ENCODE measurements around the gene KCNAB1. TPM values are rescaled to one million over a fixed set of nuclear protein-coding genes. Genes with fewer than 3 reads are reported as not detected.
"Not testable (repeated sequence)": the region's sequence is repeated elsewhere in the genome, so short reads cannot be mapped to it uniquely, and the experiment has no call there.

KCNAB1 gene
- polyA plus RNA-seq, 4 donors: 2.9 to 10.9 (median 4.1) TPM

DNA sequence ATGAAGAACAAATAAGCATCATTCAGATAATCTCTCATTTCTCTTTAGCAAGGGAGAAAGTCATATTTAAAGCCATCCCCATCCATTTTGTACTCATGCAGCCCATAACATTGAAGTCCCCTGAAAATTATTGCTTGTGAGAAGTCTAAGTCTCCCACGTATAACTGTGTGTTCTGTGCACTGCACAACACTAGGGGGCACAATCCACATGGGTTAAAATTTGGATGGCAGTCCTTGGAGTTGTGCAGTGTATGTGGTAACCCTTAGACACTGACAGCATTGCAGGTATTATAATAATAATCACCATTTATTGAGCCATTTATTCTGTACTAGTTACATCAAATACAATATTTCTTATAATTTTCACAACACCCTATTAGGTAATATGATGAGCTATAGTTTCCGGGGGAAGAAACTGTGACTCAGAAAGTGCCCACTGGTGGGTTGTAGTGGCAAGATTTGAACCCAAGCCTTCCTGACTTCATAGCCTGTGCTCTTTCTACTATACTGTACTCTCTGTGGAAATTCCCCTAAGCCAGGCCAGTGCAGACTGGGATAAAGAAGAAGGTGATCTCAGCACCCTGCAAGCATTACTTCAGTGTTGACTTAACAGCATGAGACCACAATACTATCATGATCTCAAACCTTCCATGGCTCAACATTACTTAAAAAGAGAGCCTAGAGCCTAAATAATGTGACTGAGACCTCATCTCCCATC is 15.7 kb downstream of the KCNAB1 start:
- DNase-seq (ENCODE audit: low read depth in 4 of 4, low spot score in 3 of 4): no peak

DNA sequence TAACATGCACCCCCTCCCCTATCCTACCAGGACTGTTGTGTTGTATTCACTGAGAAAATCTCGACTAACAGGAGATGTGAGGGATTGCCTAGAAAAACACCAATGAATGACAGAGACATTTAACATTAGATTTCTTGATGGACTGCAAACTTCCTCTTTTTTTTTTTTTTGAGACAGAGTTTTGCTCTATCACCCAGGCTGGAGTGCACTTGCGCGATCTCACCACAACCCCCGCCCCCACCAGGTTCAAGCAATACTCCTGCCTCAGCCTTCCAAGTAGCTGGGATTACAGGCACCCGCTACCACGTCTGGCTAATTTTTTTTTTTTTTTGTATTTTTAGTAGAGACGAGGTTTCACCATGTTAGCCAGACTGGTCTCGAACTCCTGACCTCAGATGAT is 17.0 kb downstream of the KCNAB1 start:
- DNase-seq (ENCODE audit: low read depth in 4 of 4, low spot score in 3 of 4): not testable (repeated sequence)

DNA sequence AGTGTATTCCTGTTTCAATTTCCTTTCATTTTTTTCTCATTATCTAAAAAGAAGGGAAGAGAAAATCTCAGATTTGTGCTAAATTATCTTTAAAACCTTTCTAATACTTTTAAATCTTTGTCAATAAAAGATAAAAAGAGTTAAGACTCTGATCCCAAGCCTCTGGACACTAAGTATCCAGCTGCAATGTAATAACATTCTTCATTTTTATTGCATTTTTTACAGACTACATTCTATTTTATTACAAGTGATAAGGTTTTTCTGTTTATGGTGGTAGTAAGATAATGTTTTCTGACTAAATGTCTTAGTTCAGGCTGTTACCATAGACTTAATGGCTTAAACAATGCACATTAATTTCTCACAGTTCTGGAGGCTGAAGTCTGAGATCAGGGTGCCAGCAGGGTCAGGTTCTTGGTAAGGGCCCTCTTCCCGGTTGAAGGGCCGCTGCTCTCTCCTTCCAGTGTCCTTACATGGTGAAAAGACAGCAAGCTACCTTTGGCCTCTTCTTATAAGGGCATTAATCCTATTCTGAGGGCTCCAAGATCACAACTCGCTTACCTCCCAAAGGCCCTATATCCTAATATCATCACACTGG is 19.7 kb downstream of the KCNAB1 start:
- no peak for DNase-seq (ENCODE audit: low read depth in 4 of 4, low spot score in 3 of 4)

- no peak for DNase-seq (ENCODE audit: low read depth in 4 of 4, low spot score in 3 of 4)
These were observed 22.3 kb downstream of the KCNAB1 start for GRCh38 chr3:156142702-156143101.

- DNase-seq (ENCODE audit: low read depth in 4 of 4, low spot score in 3 of 4): no peak
These were observed 22.8 kb downstream of the KCNAB1 start for GRCh38 chr3:156143136-156143535.

- DNase-seq (ENCODE audit: low read depth in 4 of 4, low spot score in 3 of 4): no peak
These were observed 23.7 kb downstream of the KCNAB1 start for GRCh38 chr3:156144060-156144459.

DNA sequence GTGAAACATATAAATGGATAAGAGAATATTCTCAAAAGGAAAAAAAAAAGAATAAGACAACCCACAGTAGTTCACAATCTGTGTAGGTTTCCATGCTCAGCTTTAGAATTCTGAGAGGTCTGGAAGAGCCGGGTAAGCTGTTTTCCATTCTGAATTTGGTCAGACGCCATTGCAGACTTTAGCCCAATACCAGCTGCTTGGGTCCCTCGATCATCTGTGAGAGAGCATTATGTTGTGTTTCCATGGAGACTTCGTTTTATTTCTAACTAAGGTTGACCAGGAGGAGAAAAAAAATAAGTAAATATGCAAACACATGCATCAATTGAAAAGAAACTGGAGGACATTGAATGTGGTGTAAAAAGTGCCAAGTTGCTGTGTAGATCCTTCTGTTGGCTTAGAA is 25.5 kb downstream of the KCNAB1 start:
- DNase-seq (ENCODE audit: low read depth in 4 of 4, low spot score in 3 of 4): no peak

GRCh38 chr3:156148345-156148945 is 28.1 kb downstream of the KCNAB1 start:
- DNase-seq (ENCODE audit: low read depth in 4 of 4, low spot score in 3 of 4): no peak

- no peak for DNase-seq (ENCODE audit: low read depth in 4 of 4, low spot score in 3 of 4)
These were observed 28.6 kb downstream of the KCNAB1 start for GRCh38 chr3:156148946-156149381.

- no peak for DNase-seq (ENCODE audit: low read depth in 4 of 4, low spot score in 3 of 4)
These were observed 29.5 kb downstream of the KCNAB1 start for GRCh38 chr3:156149876-156150275.

- peak in 3 of 4 donors; percentile 45 to 52 (median 46) for DNase-seq (ENCODE audit: low read depth in 4 of 4, low spot score in 3 of 4)
These were observed 30.2 kb downstream of the KCNAB1 start for GRCh38 chr3:156150434-156151066.

GRCh38 chr3:156151824-156152428 is 31.5 kb downstream of the KCNAB1 start:
- peak in 3 of 4 donors; percentile 41 to 66 (median 51) for DNase-seq (ENCODE audit: low read depth in 4 of 4, low spot score in 3 of 4)

GRCh38 chr3:156158656-156159295 is 38.4 kb downstream of the KCNAB1 start:
- DNase-seq (ENCODE audit: low read depth in 4 of 4, low spot score in 3 of 4): no peak

- no peak for DNase-seq (ENCODE audit: low read depth in 4 of 4, low spot score in 3 of 4)
These were observed 40.3 kb downstream of the KCNAB1 start for GRCh38 chr3:156160647-156161046.

GRCh38 chr3:156161172-156161571 is 40.8 kb downstream of the KCNAB1 start:
- no peak for DNase-seq (ENCODE audit: low read depth in 4 of 4, low spot score in 3 of 4)

GRCh38 chr3:156163848-156164247 is 43.5 kb downstream of the KCNAB1 start:
- DNase-seq (ENCODE audit: low read depth in 4 of 4, low spot score in 3 of 4): no peak

GRCh38 chr3:156166808-156167207 is 46.4 kb downstream of the KCNAB1 start:
- DNase-seq (ENCODE audit: low read depth in 4 of 4, low spot score in 3 of 4): no peak

DNA sequence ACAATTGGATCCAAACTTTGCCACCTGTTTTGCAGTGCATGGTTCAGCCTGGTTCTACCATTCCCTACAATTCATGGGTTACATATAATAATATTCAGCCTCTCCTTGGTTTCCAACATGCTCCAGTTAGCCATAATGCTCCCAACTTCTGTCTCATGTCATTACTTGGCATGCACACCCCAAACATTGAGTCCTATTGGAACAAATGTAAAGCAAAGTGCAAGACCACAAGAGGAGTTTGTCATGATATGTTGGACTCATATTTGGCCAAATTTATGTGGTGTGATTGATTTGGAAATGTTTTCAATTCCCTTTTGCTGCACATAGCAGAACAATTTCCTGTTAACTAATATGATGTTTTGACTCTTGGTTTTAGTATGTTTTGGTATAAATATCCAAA is 50.2 kb downstream of the KCNAB1 start:
- no peak for DNase-seq (ENCODE audit: low read depth in 4 of 4, low spot score in 3 of 4)

DNA sequence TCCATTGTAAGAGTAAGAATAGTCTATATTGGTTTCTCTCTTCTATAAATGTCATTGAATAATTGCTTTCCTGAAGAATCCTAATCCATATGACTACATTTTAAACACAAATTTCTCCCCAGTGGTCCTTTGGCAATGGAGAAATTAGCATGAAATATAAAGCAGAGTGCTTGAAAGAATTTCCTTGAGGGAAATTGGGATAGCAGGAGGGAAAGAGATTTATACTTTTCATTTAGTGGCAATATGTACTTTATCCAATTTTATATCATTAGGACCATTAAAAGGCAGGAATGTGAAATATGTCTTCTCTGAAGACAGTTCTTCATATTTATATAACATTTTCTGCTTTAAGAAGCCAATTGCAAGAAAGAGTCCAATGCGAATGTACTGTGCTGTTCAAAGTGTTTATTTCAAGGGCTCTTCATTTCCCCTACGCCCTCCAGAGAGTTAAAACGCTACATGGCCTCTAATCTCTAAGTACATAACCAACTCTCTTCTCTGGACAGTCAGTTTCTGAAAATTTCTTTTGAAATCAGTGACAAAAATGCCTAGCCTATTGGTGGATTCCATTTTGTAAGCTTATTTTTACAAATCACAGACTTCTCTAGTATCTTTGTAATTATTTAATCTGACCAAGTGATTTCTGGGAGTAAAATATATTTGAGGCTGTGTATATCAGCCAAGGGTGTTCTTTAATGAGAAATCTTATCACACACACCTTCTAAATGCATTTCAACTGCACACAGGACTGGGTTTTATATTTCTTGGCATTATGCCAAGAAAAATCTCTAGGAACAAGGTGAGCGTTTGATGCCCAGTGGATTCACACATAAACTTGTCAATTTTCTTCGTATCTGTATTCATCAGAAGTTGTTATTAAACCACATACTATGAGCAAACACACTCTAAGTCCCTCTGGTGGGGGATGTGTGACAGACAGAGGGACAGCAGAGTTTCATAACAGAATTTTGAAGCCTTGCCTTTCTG is 51.2 kb downstream of the KCNAB1 start:
- DNase-seq (ENCODE audit: low read depth in 4 of 4, low spot score in 3 of 4): no peak

Measured in left renal pelvis (tissue), 4 donors.